Ishikawa (cell line): ENCODE data around the gene MYRFL.

Source experiments
- CEBPB ChIP-seq: IDR thresholded peaks from 2 replicates; pipeline ENCODE4 v1.6.1; 2012
- CREB1 ChIP-seq: IDR thresholded peaks from 2 replicates; pipeline ENCODE4 v1.6.1; 2012; ENCODE audit warnings: low read depth
- EGR1 ChIP-seq: IDR thresholded peaks from 2 replicates; pipeline ENCODE4 v1.6.1; 2012
- EP300 ChIP-seq: IDR thresholded peaks from 2 replicates; pipeline ENCODE4 v1.6.1; 2012; ENCODE audit warnings: borderline replicate concordance
- FOXM1 ChIP-seq: IDR thresholded peaks from 2 replicates; pipeline ENCODE4 v1.6.1; 2012; ENCODE audit warnings: low read depth, borderline replicate concordance
- NFIC ChIP-seq: IDR thresholded peaks from 2 replicates; pipeline ENCODE4 v1.6.1; 2012
- RAD21 ChIP-seq: IDR thresholded peaks from 2 replicates; pipeline ENCODE4 v1.6.1; 2012; ENCODE audit warnings: low read depth
- REST ChIP-seq: IDR thresholded peaks from 2 replicates; pipeline ENCODE4 v1.6.1; 2012; ENCODE audit warnings: low read depth, mild to moderate bottlenecking
- TAF1 ChIP-seq: IDR thresholded peaks from 2 replicates; pipeline ENCODE4 v1.6.1; 2012; ENCODE audit warnings: low read depth, mild to moderate bottlenecking
- TCF12 ChIP-seq: IDR thresholded peaks from 2 replicates; pipeline ENCODE4 v1.6.1; 2012; ENCODE audit warnings: low read depth
- TEAD4 ChIP-seq: IDR thresholded peaks from 2 replicates; pipeline ENCODE4 v1.6.1; 2012
- USF1 ChIP-seq: IDR thresholded peaks from 2 replicates; pipeline ENCODE4 v1.6.1; 2012
- YY1 ChIP-seq: IDR thresholded peaks from 2 replicates; pipeline ENCODE4 v1.6.1; 2012; ENCODE audit warnings: low read depth
- ZBTB7A ChIP-seq: IDR thresholded peaks from 2 replicates; pipeline ENCODE4 v1.6.1; 2012; ENCODE audit warnings: low read depth

DNA sequence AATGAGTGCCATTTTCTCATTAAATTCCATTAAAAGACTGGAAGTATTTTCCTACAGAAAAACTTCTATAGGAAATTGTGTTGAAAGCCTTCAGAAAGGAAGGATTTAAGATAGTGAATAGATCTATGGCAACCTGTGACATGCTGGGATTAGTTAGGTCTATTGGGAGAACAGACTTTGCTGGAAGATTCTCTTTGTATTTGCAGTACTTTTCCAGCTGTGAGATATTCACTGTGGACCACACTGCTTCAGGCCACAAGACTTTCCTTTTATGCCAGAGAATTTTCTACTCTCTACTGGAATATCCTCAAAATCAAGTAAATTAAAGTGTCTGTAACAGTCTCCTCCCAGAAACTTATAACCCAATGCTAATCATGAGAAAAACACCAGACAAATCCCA, 136.2 kb downstream of the MYRFL start:
- TF ChIP-seq EGR1 = no peak
- no peak for TF ChIP-seq CREB1
- no peak for TF ChIP-seq TAF1
- no peak for TF ChIP-seq YY1
- no peak for TF ChIP-seq EP300
- no peak for TF ChIP-seq RAD21
- TF ChIP-seq USF1 = no peak
- no peak for TF ChIP-seq ZBTB7A
- TF ChIP-seq TCF12 = no peak
- no peak for TF ChIP-seq CEBPB
- no peak for TF ChIP-seq NFIC
- no peak for TF ChIP-seq FOXM1
- no peak for TF ChIP-seq REST
- no peak for TF ChIP-seq TEAD4
